Ishikawa (cell line): ENCODE measurements around the gene SMCO4.

Experiments
- CEBPB ChIP-seq: IDR thresholded peaks from 2 replicates; pipeline ENCODE4 v1.6.1; 2012
- CREB1 ChIP-seq: IDR thresholded peaks from 2 replicates; pipeline ENCODE4 v1.6.1; 2012; ENCODE audit warnings: low read depth
- EGR1 ChIP-seq: IDR thresholded peaks from 2 replicates; pipeline ENCODE4 v1.6.1; 2012
- EP300 ChIP-seq: IDR thresholded peaks from 2 replicates; pipeline ENCODE4 v1.6.1; 2012; ENCODE audit warnings: borderline replicate concordance
- FOXM1 ChIP-seq: IDR thresholded peaks from 2 replicates; pipeline ENCODE4 v1.6.1; 2012; ENCODE audit warnings: low read depth, borderline replicate concordance
- MAX ChIP-seq: IDR thresholded peaks from 2 replicates; pipeline ENCODE4 v1.6.1; 2012
- NFIC ChIP-seq: IDR thresholded peaks from 2 replicates; pipeline ENCODE4 v1.6.1; 2012
- RAD21 ChIP-seq: IDR thresholded peaks from 2 replicates; pipeline ENCODE4 v1.6.1; 2012; ENCODE audit warnings: low read depth
- REST ChIP-seq: IDR thresholded peaks from 2 replicates; pipeline ENCODE4 v1.6.1; 2012; ENCODE audit warnings: low read depth, mild to moderate bottlenecking
- TAF1 ChIP-seq: IDR thresholded peaks from 2 replicates; pipeline ENCODE4 v1.6.1; 2012; ENCODE audit warnings: low read depth, mild to moderate bottlenecking
- TCF12 ChIP-seq: IDR thresholded peaks from 2 replicates; pipeline ENCODE4 v1.6.1; 2012; ENCODE audit warnings: low read depth
- TEAD4 ChIP-seq: IDR thresholded peaks from 2 replicates; pipeline ENCODE4 v1.6.1; 2012
- USF1 ChIP-seq: IDR thresholded peaks from 2 replicates; pipeline ENCODE4 v1.6.1; 2012
- YY1 ChIP-seq: IDR thresholded peaks from 2 replicates; pipeline ENCODE4 v1.6.1; 2012; ENCODE audit warnings: low read depth
- ZBTB7A ChIP-seq: IDR thresholded peaks from 2 replicates; pipeline ENCODE4 v1.6.1; 2012; ENCODE audit warnings: low read depth

Gene SMCO4

GRCh38 chr11:93585758-93586157, 42.6 kb upstream of the SMCO4 start:
- TF ChIP-seq ZBTB7A: no peak
- TF ChIP-seq FOXM1: no peak
- TF ChIP-seq CEBPB: no peak
- TF ChIP-seq REST: no peak
- TF ChIP-seq USF1: no peak
- TF ChIP-seq MAX: no peak

- TF ChIP-seq TEAD4 (no peak), TCF12 (no peak), EGR1 (no peak), REST (no peak), CREB1 (no peak), CEBPB (no peak), FOXM1 (no peak), TAF1 (no peak), USF1 (no peak), EP300 (no peak), RAD21 (no peak), YY1 (no peak), MAX (no peak), NFIC (no peak), ZBTB7A (no peak)
These were observed 40.3 kb upstream of the SMCO4 start for GRCh38 chr11:93583490-93583889.

- TF ChIP-seq EGR1 (no peak), TAF1 (no peak), MAX (no peak), USF1 (no peak), YY1 (no peak), CEBPB (no peak)
These were observed 36.1 kb upstream of the SMCO4 start for GRCh38 chr11:93579187-93579751.

GRCh38 chr11:93577286-93577685, 34.1 kb upstream of the SMCO4 start:
- no peak for TF ChIP-seq TCF12
- no peak for TF ChIP-seq FOXM1
- TF ChIP-seq YY1: no peak
- TF ChIP-seq REST: no peak
- TF ChIP-seq EGR1: no peak
- no peak for TF ChIP-seq TEAD4
- no peak for TF ChIP-seq TAF1
- TF ChIP-seq CEBPB: no peak
- TF ChIP-seq USF1: no peak
- TF ChIP-seq RAD21: no peak
- no peak for TF ChIP-seq NFIC
- TF ChIP-seq EP300: no peak
- no peak for TF ChIP-seq CREB1
- TF ChIP-seq ZBTB7A: no peak
- TF ChIP-seq MAX: no peak
